GM23338 (cell line): ENCODE results near the gene SLC5A4. TPM values are rescaled to one million over a fixed set of nuclear protein-coding genes. Genes with fewer than 3 reads are reported as not detected.

ENCODE experiments used
- ATAC-seq: fragments of 200-7000 bp; cut with Tn5 transposase; 3 replicates; pipeline ENCODE4 v1.9.1; 2020
- DNase-seq: peaks from one replicate; pipeline ENCODE4 v3.0.0-alpha.2; 2015; ENCODE audit warnings: low spot score
- H2AFZ ChIP-seq: fragments of 200-600 bp; sonication (generic); 2 replicates; pipeline ENCODE4 v1.8.0; 2016; ENCODE audit warnings: antibody characterized with exemption, mild to moderate bottlenecking, moderate library complexity
- H3F3A ChIP-seq: fragments of 200-600 bp; sonication (generic); replicated peaks from 2 replicates; pipeline ENCODE4 v1.8.0; 2017; ENCODE audit warnings: antibody characterized with exemption, mixed run types, low read depth
- H3K27ac ChIP-seq: fragments of 200-600 bp; sonication (generic); 2 replicates; pipeline ENCODE4 v1.6.1; 2016; ENCODE audit warnings: low read depth
- H3K27me3 ChIP-seq: fragments of 200-600 bp; sonication (generic); 2 replicates; pipeline ENCODE4 v1.8.0; 2016; ENCODE audit warnings: mild to moderate bottlenecking, mixed run types, moderate library complexity; ENCODE audit not compliant: insufficient read depth
- H3K36me3 ChIP-seq: fragments of 200-600 bp; sonication (generic); 2 replicates; pipeline ENCODE4 v1.8.0; 2016; ENCODE audit warnings: mild to moderate bottlenecking; ENCODE audit not compliant: insufficient read depth
- H3K4me1 ChIP-seq: fragments of 200-600 bp; sonication (generic); 2 replicates; pipeline ENCODE4 v1.8.0; 2016; ENCODE audit warnings: mild to moderate bottlenecking, moderate library complexity; ENCODE audit not compliant: insufficient read depth
- H3K4me2 ChIP-seq: fragments of 200-600 bp; sonication (generic); 2 replicates; pipeline ENCODE4 v1.7.1; 2017; ENCODE audit warnings: mixed run types
- H3K4me3 ChIP-seq: fragments of 200-600 bp; sonication (generic); 2 replicates; pipeline ENCODE4 v1.6.1; 2016; ENCODE audit warnings: mixed run types
- H3K79me2 ChIP-seq: fragments of 200-600 bp; sonication (generic); replicated peaks from 2 replicates; pipeline ENCODE4 v1.8.0; 2017; ENCODE audit warnings: mild to moderate bottlenecking; ENCODE audit not compliant: insufficient read depth
- H3K9me2 ChIP-seq: fragments of 200-600 bp; sonication (generic); 2 replicates; pipeline ENCODE4 v1.8.0; 2017; ENCODE audit not compliant: insufficient read depth
- H4K20me1 ChIP-seq: fragments of 200-600 bp; sonication (generic); replicated peaks from 2 replicates; pipeline ENCODE4 v1.8.0; 2017; ENCODE audit warnings: mild to moderate bottlenecking; ENCODE audit not compliant: insufficient read depth
- H3K27ac Mint-ChIP-seq: 2 replicates; pipeline ENCODE4 v1.8.0; 2020; ENCODE audit warnings: inconsistent platforms, mild to moderate bottlenecking, moderate library complexity, mixed read lengths
- H3K27me3 Mint-ChIP-seq: 3 replicates; pipeline ENCODE4 v1.8.0; 2022; ENCODE audit warnings: low read depth, mild to moderate bottlenecking, moderate library complexity, mixed read lengths, inconsistent platforms; ENCODE audit not compliant: insufficient read depth, poor library complexity
- H3K36me3 Mint-ChIP-seq: 3 replicates; pipeline ENCODE4 v1.8.0; 2021; ENCODE audit warnings: low read depth, mild to moderate bottlenecking, inconsistent platforms, moderate library complexity, mixed read lengths
- H3K4me1 Mint-ChIP-seq: 3 replicates; pipeline ENCODE4 v1.8.0; 2020; ENCODE audit warnings: mild to moderate bottlenecking, inconsistent platforms, mixed read lengths
- H3K4me3 Mint-ChIP-seq: 3 replicates; pipeline ENCODE4 v1.8.0; 2021; ENCODE audit warnings: moderate library complexity, mild to moderate bottlenecking, inconsistent platforms, mixed read lengths
- H3K9me3 Mint-ChIP-seq: 3 replicates; pipeline ENCODE4 v1.8.0; 2020; ENCODE audit warnings: moderate library complexity, mild to moderate bottlenecking, inconsistent platforms, mixed read lengths
- CREB1 ChIP-seq: fragments of 250-450 bp; sonication (Bioruptor Pico); IDR thresholded peaks from 2 replicates; pipeline ENCODE4 v1.5.0; 2020; ENCODE audit warnings: low read depth, mild to moderate bottlenecking, moderate library complexity
- CTCF ChIP-seq, 2 experiments: fragments of 200-600 bp in 1 of 2; sonication (generic) in 1 of 2; conservative IDR thresholded peaks; 2 replicates each; pipeline versions ENCODE4 v1.5.1 to v1.6.1; 2016 to 2017; ENCODE audit warnings: antibody characterized with exemption in 2 of 2, low read depth in 2 of 2, mild to moderate bottlenecking in 2 of 2, moderate library complexity in 1 of 2
- ETS1 ChIP-seq: IDR thresholded peaks from 2 replicates; pipeline ENCODE4 v1.6.1; 2016; ENCODE audit warnings: antibody characterized with exemption
- EZH2 ChIP-seq: fragments of 200-600 bp; sonication (generic); IDR thresholded peaks from one replicate; pipeline ENCODE4 v1.8.0; 2017; ENCODE audit warnings: antibody characterized with exemption, mild to moderate bottlenecking, low read depth; ENCODE audit not compliant: unreplicated experiment
- EZH2phosphoT487 ChIP-seq: fragments of 200-600 bp; sonication (generic); IDR thresholded peaks from one replicate; pipeline ENCODE4 v1.8.1; 2018; ENCODE audit warnings: antibody characterized with exemption; ENCODE audit not compliant: unreplicated experiment
- JUNB ChIP-seq: IDR thresholded peaks from one replicate; pipeline ENCODE4 v1.6.1; 2016; ENCODE audit warnings: antibody characterized with exemption; ENCODE audit not compliant: unreplicated experiment
- NANOG ChIP-seq: IDR thresholded peaks from 2 replicates; pipeline ENCODE4 v1.6.1; 2016; ENCODE audit warnings: antibody characterized with exemption, borderline replicate concordance
- POLR2AphosphoS5 ChIP-seq: IDR thresholded peaks from 2 replicates; pipeline ENCODE4 v1.6.1; 2016; ENCODE audit warnings: antibody characterized with exemption, low read depth
- REST ChIP-seq: IDR thresholded peaks from one replicate; pipeline ENCODE4 v1.6.1; 2018; ENCODE audit warnings: antibody characterized with exemption; ENCODE audit not compliant: unreplicated experiment
- STAT1 ChIP-seq: IDR thresholded peaks from one replicate; pipeline ENCODE4 v1.6.1; 2016; ENCODE audit warnings: antibody characterized with exemption; ENCODE audit not compliant: unreplicated experiment
- ZNF114 ChIP-seq: fragments of 250-450 bp; sonication (Bioruptor Pico); IDR thresholded peaks from 2 replicates; pipeline ENCODE4 v1.5.0; 2020; ENCODE audit warnings: mild to moderate bottlenecking, moderate library complexity
- ZNF331 ChIP-seq: fragments of 250-450 bp; sonication (Bioruptor Pico); IDR thresholded peaks from 2 replicates; pipeline ENCODE4 v1.5.0; 2020; ENCODE audit warnings: low read depth, mild to moderate bottlenecking, moderate library complexity
- ZNF462 ChIP-seq: fragments of 250-450 bp; sonication (Bioruptor Pico); IDR thresholded peaks from 2 replicates; pipeline ENCODE4 v1.5.0; 2020; ENCODE audit warnings: mild to moderate bottlenecking, moderate library complexity
- polyA plus RNA-seq: library from polyadenylated mRNA; unstranded; fragments of >200 nt; fragmentation: Nextera tagmentation; extraction: Ambion mirVana; gene quantifications from 2 replicates; pipeline ENCODE4 v1.2.1, GENCODE V29; 2016
- total RNA-seq: library from RNA; depleted of rRNA; stranded (reverse); fragments of >200 nt; shearing (Covaris generic); gene quantifications from 2 replicates; pipeline ENCODE4 v1.2.3, GENCODE V29; 2014

The SLC5A4 gene
- total and polyA plus RNA-seq, 2 experiments from 2014 or later: 0.16 TPM; not detected in 1

- TF ChIP-seq ZNF331 (CRISPR knock-in tag): no peak
- TF ChIP-seq CTCF (conservative IDR thresholded peaks at IDR 0.05; ENCODE audit: low read depth in 2 of 2): no peak
- TF ChIP-seq ETS1: no peak
- no peak for TF ChIP-seq JUNB
- no peak for TF ChIP-seq NANOG
- no peak for TF ChIP-seq POLR2AphosphoS5
- TF ChIP-seq REST: no peak
- TF ChIP-seq CREB1: no peak
Measured at GRCh38 chr22:32244547-32244946, 10.6 kb downstream of the SLC5A4 start (continued).

- Histone ChIP-seq H3K79me2 (no peaks in the 10 kb centered on the region), H3K36me3 (no peaks in the 10 kb centered on the region), H3K4me2 (no peak overlapping the region), H3K4me3 (no peak overlapping the region), H2AFZ (no peak overlapping the region), H3K27me3 (no peaks in the 10 kb centered on the region), H3F3A (no peaks in the 10 kb centered on the region), H3K4me1 (no peaks in the 10 kb centered on the region), H3K9me2 (peaks cover 7% of the 10 kb centered on the region; the same call in 1 of the 2 replicates), H4K20me1 (no peaks in the 10 kb centered on the region), H3K27ac (no peak overlapping the region)
- H3K9me3 Mint-ChIP-seq: no peaks in the 10 kb centered on the region
- no peaks in the 10 kb centered on the region for H3K36me3 Mint-ChIP-seq
- ATAC-seq: no peak
- no peak for DNase-seq
- peaks cover 6% of the 10 kb centered on the region for H3K4me1 Mint-ChIP-seq
- no peak overlapping the region for H3K4me3 Mint-ChIP-seq
- H3K27me3 Mint-ChIP-seq: peaks cover 2% of the 10 kb centered on the region
- H3K27ac Mint-ChIP-seq: no peak overlapping the region
- no peak for TF ChIP-seq STAT1
- TF ChIP-seq EZH2phosphoT487: no peak
- TF ChIP-seq NANOG: no peak
- no peak for TF ChIP-seq POLR2AphosphoS5
- no peak for TF ChIP-seq EZH2
- TF ChIP-seq ZNF331 (CRISPR knock-in tag): no peak
- TF ChIP-seq ZNF462 (CRISPR knock-in tag): no peak
- no peak for TF ChIP-seq ZNF114 (CRISPR knock-in tag)
- TF ChIP-seq CREB1: no peak
Measured at GRCh38 chr22:32240461-32240860, 14.7 kb downstream of the SLC5A4 start.
